ENCODE data around the gene CLEC4M.

Gene CLEC4M

GRCh38 chr19:7730286-7731217 lies 32.5 kb upstream of the CLEC4M start:
- H3K4me1 ChIP-seq (ENCODE audit: control insufficient read depth, insufficient read depth, low read length, poor library complexity, severe bottlenecking), result peaks cover 10% of the 10 kb centered on the region
- no peaks in the 10 kb centered on the region for H3K9me3 ChIP-seq (ENCODE audit: control insufficient read depth, low read length)
- no peak overlapping the region for H3K4me3 ChIP-seq (ENCODE audit: insufficient read depth, low read depth, low read length, poor library complexity, severe bottlenecking)
- no peak for DNase-seq
- no peak overlapping the region for H3K27ac ChIP-seq (ENCODE audit: insufficient read depth, low read length, poor library complexity, severe bottlenecking)
- H3K36me3 ChIP-seq (ENCODE audit: control insufficient read depth, insufficient read depth, low read length), result no peaks in the 10 kb centered on the region
- peaks cover 28% of the 10 kb centered on the region for H3K27me3 ChIP-seq (replicated peaks; ENCODE audit: control insufficient read depth, insufficient read depth, low read length, poor library complexity, severe bottlenecking)

- DNase-seq, result no peak
- peaks cover 10% of the 10 kb centered on the region for H3K4me1 ChIP-seq (ENCODE audit: control insufficient read depth, insufficient read depth, low read length, poor library complexity, severe bottlenecking)
- H3K27me3 ChIP-seq (replicated peaks; ENCODE audit: control insufficient read depth, insufficient read depth, low read length, poor library complexity, severe bottlenecking), result peaks cover 28% of the 10 kb centered on the region
- no peaks in the 10 kb centered on the region for H3K36me3 ChIP-seq (ENCODE audit: control insufficient read depth, insufficient read depth, low read length)
- H3K9me3 ChIP-seq (ENCODE audit: control insufficient read depth, low read length), result no peaks in the 10 kb centered on the region
- H3K27ac ChIP-seq (ENCODE audit: insufficient read depth, low read length, poor library complexity, severe bottlenecking), result no peak overlapping the region
- H3K4me3 ChIP-seq (ENCODE audit: insufficient read depth, low read depth, low read length, poor library complexity, severe bottlenecking), result no peak overlapping the region
Measured at GRCh38 chr19:7731218-7731595, 31.8 kb upstream of the CLEC4M start.

GRCh38 chr19:7731615-7732014 lies 31.4 kb upstream of the CLEC4M start:
- no peak for DNase-seq
- no peak overlapping the region for H3K27ac ChIP-seq (ENCODE audit: insufficient read depth, low read length, poor library complexity, severe bottlenecking)
- H3K9me3 ChIP-seq (ENCODE audit: control insufficient read depth, low read length), result no peaks in the 10 kb centered on the region
- peaks cover 10% of the 10 kb centered on the region for H3K4me1 ChIP-seq (ENCODE audit: control insufficient read depth, insufficient read depth, low read length, poor library complexity, severe bottlenecking)
- no peak overlapping the region for H3K4me3 ChIP-seq (ENCODE audit: insufficient read depth, low read depth, low read length, poor library complexity, severe bottlenecking)
- peaks cover 28% of the 10 kb centered on the region for H3K27me3 ChIP-seq (replicated peaks; ENCODE audit: control insufficient read depth, insufficient read depth, low read length, poor library complexity, severe bottlenecking)
- no peaks in the 10 kb centered on the region for H3K36me3 ChIP-seq (ENCODE audit: control insufficient read depth, insufficient read depth, low read length)

DNA sequence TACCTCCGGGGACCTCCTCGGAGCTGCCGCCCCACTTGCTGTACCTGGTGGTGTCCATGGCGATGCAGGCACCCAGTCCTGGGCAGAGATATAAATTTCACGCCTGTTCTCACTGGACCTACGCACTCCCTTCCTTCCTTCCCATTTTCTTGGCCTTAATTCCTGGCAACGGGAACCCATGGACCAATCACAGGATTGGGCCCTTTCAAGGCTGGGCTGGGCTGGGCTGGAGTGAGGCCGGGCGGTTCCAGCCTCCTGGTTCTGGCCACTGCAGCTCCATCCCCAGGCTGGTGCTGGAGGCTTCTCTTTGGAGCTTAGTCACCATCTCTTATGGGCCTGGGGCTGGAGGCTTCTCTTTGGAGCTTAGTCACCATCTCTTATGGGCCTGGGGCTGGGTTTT lies 31.0 kb upstream of the CLEC4M start, which contains the start of gene CLEC4G:
Gene CLEC4G (minus strand): TSS at position 66 of the 400 bp plus-strand sequence. CDS start 8 bp downstream, at position 58.
- DNase-seq, result no peak
- Histone ChIP-seq H3K4me3 (ENCODE audit: insufficient read depth, low read depth, low read length, poor library complexity, severe bottlenecking) (no peak within 1 kb of the TSS), H3K27ac (ENCODE audit: insufficient read depth, low read length, poor library complexity, severe bottlenecking) (no peak within 1 kb of the TSS), H3K36me3 (ENCODE audit: control insufficient read depth, insufficient read depth, low read length) (no peaks in the 10 kb centered on the region), H3K9me3 (ENCODE audit: control insufficient read depth, low read length) (no peaks in the 10 kb centered on the region), H3K27me3 (replicated peaks; ENCODE audit: control insufficient read depth, insufficient read depth, low read length, poor library complexity, severe bottlenecking) (peaks cover 28% of the 10 kb centered on the region), H3K4me1 (ENCODE audit: control insufficient read depth, insufficient read depth, low read length, poor library complexity, severe bottlenecking) (peaks cover 10% of the 10 kb centered on the region)

- H3K4me1 ChIP-seq (ENCODE audit: control insufficient read depth, insufficient read depth, low read length, poor library complexity, severe bottlenecking), result peaks cover 10% of the 10 kb centered on the region
- H3K27ac ChIP-seq (ENCODE audit: insufficient read depth, low read length, poor library complexity, severe bottlenecking), result no peak overlapping the region
- H3K9me3 ChIP-seq (ENCODE audit: control insufficient read depth, low read length), result no peaks in the 10 kb centered on the region
- DNase-seq, result no peak
- H3K36me3 ChIP-seq (ENCODE audit: control insufficient read depth, insufficient read depth, low read length), result no peaks in the 10 kb centered on the region
- peaks cover 26% of the 10 kb centered on the region for H3K27me3 ChIP-seq (replicated peaks; ENCODE audit: control insufficient read depth, insufficient read depth, low read length, poor library complexity, severe bottlenecking)
- H3K4me3 ChIP-seq (ENCODE audit: insufficient read depth, low read depth, low read length, poor library complexity, severe bottlenecking), result no peak overlapping the region
Measured at GRCh38 chr19:7733376-7733775, 29.7 kb upstream of the CLEC4M start.

DNA sequence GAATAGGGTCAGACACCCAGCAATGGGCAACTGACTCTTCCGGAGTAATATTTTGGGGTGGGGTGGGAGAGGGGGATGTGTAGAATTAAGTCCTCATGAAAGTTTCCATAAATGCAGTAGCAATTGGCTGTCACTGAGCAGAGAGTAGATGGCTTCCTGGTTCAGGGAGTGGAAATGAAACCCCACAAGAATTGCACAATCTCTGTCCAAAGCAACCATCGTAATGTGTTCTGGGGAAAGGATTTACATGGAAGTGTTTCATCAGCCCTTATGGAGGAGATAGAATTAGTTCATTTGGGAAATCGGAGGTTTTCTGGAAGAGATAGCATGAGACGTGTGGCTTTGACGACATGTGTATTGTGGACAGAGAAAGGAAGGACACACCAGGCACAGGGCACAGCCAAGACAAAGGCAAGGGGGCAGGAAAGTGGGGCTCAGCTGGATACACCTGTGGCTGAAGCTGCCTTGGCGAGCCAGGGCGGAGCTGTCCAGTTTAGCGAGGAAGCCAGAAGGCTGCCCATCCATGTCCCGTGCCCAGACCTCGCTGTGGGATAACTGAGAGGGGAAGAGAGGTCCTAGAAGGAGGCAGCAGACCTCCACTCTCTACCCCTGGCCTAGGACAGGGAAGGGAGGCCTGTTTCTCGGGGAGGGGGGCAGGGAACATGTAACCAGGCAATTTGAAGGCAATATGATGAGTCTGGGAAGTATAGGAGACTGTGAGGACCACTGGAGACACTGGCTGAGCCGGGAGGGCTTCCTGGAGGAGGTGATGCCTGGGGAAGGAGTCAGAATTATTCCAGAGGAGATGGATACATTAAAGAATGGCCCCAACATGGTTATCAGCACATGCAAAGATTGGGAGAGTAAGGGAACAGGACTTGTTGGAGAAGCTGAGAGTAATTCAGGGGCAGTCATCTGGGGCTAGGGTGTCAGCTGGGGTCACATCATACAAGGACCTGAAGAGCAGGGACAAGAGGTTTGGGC lies 28.5 kb upstream of the CLEC4M start:
- H3K27me3 ChIP-seq (replicated peaks; ENCODE audit: control insufficient read depth, insufficient read depth, low read length, poor library complexity, severe bottlenecking), result peaks cover 15% of the 10 kb centered on the region
- no peaks in the 10 kb centered on the region for H3K36me3 ChIP-seq (ENCODE audit: control insufficient read depth, insufficient read depth, low read length)
- H3K4me1 ChIP-seq (ENCODE audit: control insufficient read depth, insufficient read depth, low read length, poor library complexity, severe bottlenecking), result peaks cover 10% of the 10 kb centered on the region
- no peak for DNase-seq
- H3K27ac ChIP-seq (ENCODE audit: insufficient read depth, low read length, poor library complexity, severe bottlenecking), result no peak overlapping the region
- no peak overlapping the region for H3K4me3 ChIP-seq (ENCODE audit: insufficient read depth, low read depth, low read length, poor library complexity, severe bottlenecking)
- H3K9me3 ChIP-seq (ENCODE audit: control insufficient read depth, low read length), result no peaks in the 10 kb centered on the region

- Histone ChIP-seq H3K4me3 (ENCODE audit: insufficient read depth, low read depth, low read length, poor library complexity, severe bottlenecking) (no peak overlapping the region), H3K27me3 (replicated peaks; ENCODE audit: control insufficient read depth, insufficient read depth, low read length, poor library complexity, severe bottlenecking) (peaks cover 3% of the 10 kb centered on the region), H3K27ac (ENCODE audit: insufficient read depth, low read length, poor library complexity, severe bottlenecking) (no peak overlapping the region), H3K36me3 (ENCODE audit: control insufficient read depth, insufficient read depth, low read length) (no peaks in the 10 kb centered on the region), H3K4me1 (ENCODE audit: control insufficient read depth, insufficient read depth, low read length, poor library complexity, severe bottlenecking) (no peaks in the 10 kb centered on the region), H3K9me3 (ENCODE audit: control insufficient read depth, low read length) (no peaks in the 10 kb centered on the region)
- DNase-seq, result no peak
Measured at GRCh38 chr19:7736148-7736547, 26.9 kb upstream of the CLEC4M start.

DNA sequence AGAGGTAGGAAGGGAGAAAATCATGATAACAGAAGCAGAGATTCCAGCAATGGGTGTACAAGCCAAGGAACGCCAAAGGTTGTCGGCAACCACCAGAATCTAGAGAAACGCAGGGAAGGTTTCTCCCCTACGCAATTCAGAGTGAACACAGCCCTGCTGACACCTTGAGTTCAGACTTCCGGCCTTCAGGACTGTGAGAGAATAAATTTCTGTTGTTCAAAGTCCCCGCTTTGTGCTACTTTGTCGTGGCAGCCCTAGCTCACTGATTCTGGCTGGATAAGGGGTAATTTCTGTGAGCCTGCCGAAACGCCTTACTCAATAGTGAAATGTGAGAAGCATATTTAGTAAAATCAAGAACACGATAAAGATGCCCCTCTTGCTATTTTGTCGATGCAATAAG lies 25.8 kb upstream of the CLEC4M start:
- H3K36me3 ChIP-seq (ENCODE audit: control insufficient read depth, insufficient read depth, low read length), result no peaks in the 10 kb centered on the region

DNA sequence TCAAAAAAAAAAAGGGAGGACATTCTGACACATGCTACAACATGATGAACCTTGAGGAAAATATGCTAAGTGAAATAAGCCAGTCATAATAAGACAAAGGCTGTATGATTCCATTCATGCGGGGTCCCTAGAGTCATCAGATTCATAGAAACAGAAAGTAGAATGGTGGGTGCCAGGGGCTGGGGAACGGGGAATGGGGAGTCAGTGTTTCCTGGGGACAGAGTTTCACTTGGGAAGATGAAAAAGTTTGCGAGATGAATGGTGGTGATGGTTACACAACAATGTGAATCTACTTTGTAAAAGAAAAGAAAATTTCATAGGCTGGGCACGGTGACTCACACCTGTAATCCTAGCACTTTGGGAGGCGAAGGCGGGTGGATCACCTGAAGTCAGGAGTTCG lies 25.0 kb upstream of the CLEC4M start:
- Histone ChIP-seq H3K27ac (ENCODE audit: insufficient read depth, low read length, poor library complexity, severe bottlenecking) (no peak overlapping the region), H3K9me3 (ENCODE audit: control insufficient read depth, low read length) (no peaks in the 10 kb centered on the region), H3K4me1 (ENCODE audit: control insufficient read depth, insufficient read depth, low read length, poor library complexity, severe bottlenecking) (no peaks in the 10 kb centered on the region), H3K4me3 (ENCODE audit: insufficient read depth, low read depth, low read length, poor library complexity, severe bottlenecking) (no peak overlapping the region), H3K36me3 (ENCODE audit: control insufficient read depth, insufficient read depth, low read length) (no peaks in the 10 kb centered on the region), H3K27me3 (replicated peaks; ENCODE audit: control insufficient read depth, insufficient read depth, low read length, poor library complexity, severe bottlenecking) (no peaks in the 10 kb centered on the region)
- no peak for DNase-seq

More for the DNA sequence above, 25.8 kb upstream of the CLEC4M start:
- Histone ChIP-seq H3K27ac (ENCODE audit: insufficient read depth, low read length, poor library complexity, severe bottlenecking) (no peak overlapping the region), H3K4me1 (ENCODE audit: control insufficient read depth, insufficient read depth, low read length, poor library complexity, severe bottlenecking) (no peaks in the 10 kb centered on the region), H3K27me3 (replicated peaks; ENCODE audit: control insufficient read depth, insufficient read depth, low read length, poor library complexity, severe bottlenecking) (no peaks in the 10 kb centered on the region), H3K9me3 (ENCODE audit: control insufficient read depth, low read length) (no peaks in the 10 kb centered on the region), H3K4me3 (ENCODE audit: insufficient read depth, low read depth, low read length, poor library complexity, severe bottlenecking) (no peak overlapping the region)
- no peak for DNase-seq
